Measurements from ENCODE around the gene GALNT11.

DNA sequence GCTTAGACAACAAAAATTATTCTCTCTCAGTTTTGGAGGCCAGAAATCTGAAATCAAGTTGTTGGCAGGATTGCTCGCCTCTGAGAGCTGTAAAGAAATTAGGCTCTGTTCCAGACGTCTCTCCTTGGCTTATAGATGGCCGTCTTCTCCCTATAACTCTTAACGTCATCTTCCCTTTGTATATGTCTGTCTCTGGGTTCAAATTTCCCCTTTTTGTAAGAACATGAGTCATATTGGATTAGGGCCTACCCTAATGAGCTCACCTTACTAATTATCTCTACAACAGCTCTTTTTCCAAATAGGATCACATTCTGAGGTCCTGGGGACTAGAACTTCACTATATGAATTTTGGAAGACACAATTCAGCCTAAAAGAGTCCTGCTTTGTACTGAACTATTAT, 46.9 kb upstream of the GALNT11 start:
- no peak for TF ChIP-seq POLR2A (IDR thresholded peaks at IDR 0.05)
- TF ChIP-seq, protein P1, sequence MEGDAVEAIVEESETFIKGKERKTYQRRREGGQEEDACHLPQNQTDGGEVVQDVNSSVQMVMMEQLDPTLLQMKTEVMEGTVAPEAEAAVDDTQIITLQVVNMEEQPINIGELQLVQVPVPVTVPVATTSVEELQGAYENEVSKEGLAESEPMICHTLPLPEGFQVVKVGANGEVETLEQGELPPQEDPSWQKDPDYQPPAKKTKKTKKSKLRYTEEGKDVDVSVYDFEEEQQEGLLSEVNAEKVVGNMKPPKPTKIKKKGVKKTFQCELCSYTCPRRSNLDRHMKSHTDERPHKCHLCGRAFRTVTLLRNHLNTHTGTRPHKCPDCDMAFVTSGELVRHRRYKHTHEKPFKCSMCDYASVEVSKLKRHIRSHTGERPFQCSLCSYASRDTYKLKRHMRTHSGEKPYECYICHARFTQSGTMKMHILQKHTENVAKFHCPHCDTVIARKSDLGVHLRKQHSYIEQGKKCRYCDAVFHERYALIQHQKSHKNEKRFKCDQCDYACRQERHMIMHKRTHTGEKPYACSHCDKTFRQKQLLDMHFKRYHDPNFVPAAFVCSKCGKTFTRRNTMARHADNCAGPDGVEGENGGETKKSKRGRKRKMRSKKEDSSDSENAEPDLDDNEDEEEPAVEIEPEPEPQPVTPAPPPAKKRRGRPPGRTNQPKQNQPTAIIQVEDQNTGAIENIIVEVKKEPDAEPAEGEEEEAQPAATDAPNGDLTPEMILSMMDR (IDR thresholded peaks at IDR 0.05), result no peak

Measured in Peyer's patch (tissue), 4 donors.